Adrenal gland (tissue), 12 donors: ENCODE results near the gene STMN1. TPM values are rescaled to one million over a fixed set of nuclear protein-coding genes. Genes with fewer than 3 reads are reported as not detected.
A peak's percentile ranks its signal among the peaks of the same experiment; 100 is the strongest.

Experiments used
- DNase-seq, 7 donors: peaks; one replicate each; pipeline ENCODE4 v3.0.0-alpha.2; 2019 to 2020
- H3K27ac ChIP-seq, 5 donors: fragments of 200-600 bp; sonication (generic) in 4 of 5; 1 replicate in 3 of 5; 2 replicates in 2 of 5; pipeline versions ENCODE4 v1.5.1 to v1.8.0; 2016 to 2020; ENCODE audit warnings: mild to moderate bottlenecking in 1 of 5
- H3K27me3 ChIP-seq: fragments of 200-600 bp; 2 replicates; pipeline ENCODE4 v1.8.0; 2021
- H3K36me3 ChIP-seq, 2 donors: fragments of 200-600 bp; replicated peaks in 1 of 2; 1 replicate in 1 of 2; 2 replicates in 1 of 2; pipeline versions ENCODE4 v1.5.1 to v1.8.0; 2018 to 2022
- H3K4me1 ChIP-seq, 2 donors: fragments of 200-600 bp; replicated peaks in 1 of 2; 1 replicate in 1 of 2; 2 replicates in 1 of 2; pipeline versions ENCODE4 v1.5.1 to v1.8.0; 2018 to 2021
- H3K4me3 ChIP-seq, 4 donors: fragments of 200-600 bp; sonication (generic) in 3 of 4; one replicate each; pipeline ENCODE4 v1.5.1; 2016 to 2018
- H3K9me3 ChIP-seq, 3 donors: fragments of 200-600 bp; sonication (generic) in 1 of 3; replicated peaks in 1 of 3; 1 replicate in 2 of 3; 2 replicates in 1 of 3; pipeline versions ENCODE4 v1.5.1 to v1.8.0; 2016 to 2021
- CTCF ChIP-seq, 6 experiments: fragments of 450-650 bp in 4 of 6; fragments of 200-600 bp in 2 of 6; sonication (generic) in 1 of 6; IDR thresholded peaks; 1 replicate in 5 of 6; 2 replicates in 1 of 6; pipeline versions ENCODE4 v1.5.1 to v1.8.0; 2016 to 2021; ENCODE audit warnings: antibody characterized with exemption in 6 of 6, mild to moderate bottlenecking in 2 of 6, moderate library complexity in 1 of 6
- POLR2A ChIP-seq, 2 donors: fragments of 450-650 bp; IDR thresholded peaks; one replicate each; pipeline ENCODE4 v1.6.1; 2017; ENCODE audit warnings: antibody characterized with exemption in 2 of 2, mild to moderate bottlenecking in 2 of 2, moderate library complexity in 1 of 2
- WGBS, 4 donors: extraction: QIAGEN DNeasy Blood & Tissue Kit in 2 of 4; methylation state at CpG; one replicate each; pipeline versions ENCODE4 v1.1.5 to v1.1.7; 2013 to 2017; 5-methylcytosine and 5-hydroxymethylcytosine counted together
- intact Hi-C, 2 donors: fragments of 100-400 bp; cut with DNase I; formaldehyde crosslinking; loops; one replicate each; pipeline versions ENCODE4 v1.14.1 to v1.15.0; 2022 to 2023
- polyA plus RNA-seq, 3 donors: library from polyadenylated mRNA; stranded (reverse); fragments of 200-250 nt in 2 of 3; fragments of 350-450 nt in 1 of 3; fragmentation: Illumina TruSeq in 1 of 3; extraction: RNeasy Lipid Tissue Mini Kit (QIAGEN cat#74804) in 1 of 3; gene quantifications; one replicate each; pipeline ENCODE4 v1.2.3, GENCODE V29; 2013 to 2014
- total RNA-seq, 9 donors: library from RNA; depleted of rRNA in 4 of 9; stranded (reverse); fragments of >200 nt in 4 of 9; fragments of 120-200 nt in 1 of 9; fragmentation: NEBNext Ultra II Directional in 1 of 9; extraction: Animal tissue kit (Norgen Biotek cat#: 25700) in 1 of 9; gene quantifications; one replicate each; pipeline versions ENCODE4 v1.1.0 to v1.2.4, GENCODE V29; 2013 to 2023
- donor health status: healthy with polysubstance abuse.
- donor health status: Bipolar disorder and iron deficiency.
- donor health status: DM: yes; HTN: yes; CAD: no.
- donor health status: DM: no; HTN: no; CAD: no.
- donor health status: DM: no; HTN: no; CAD: no.
- donor health status: DM: yes; HTN: yes; CAD: no.

STMN1 gene
- total and polyA plus RNA-seq, 12 donors = 7.9 to 242 (median 28.0) TPM

- Histone ChIP-seq H3K27me3 (no peaks in the 10 kb centered on the region), H3K4me1 (peaks cover 10 to 15% of the 10 kb centered on the region in 2 donors), H3K9me3 (no peaks in the 10 kb centered on the region), H3K36me3 (no peaks in the 10 kb centered on the region), H3K4me3 (no peak overlapping the region), H3K27ac (no peak overlapping the region)
- peak in 1 of 7 donors; percentile 17 for DNase-seq
- intact Hi-C loops = no loop called here
- WGBS, 4 donors = 95 to 99% (median 98%) methylated on average over 8 to 11 of the region's 11 CpGs
- TF ChIP-seq POLR2A (IDR thresholded peaks at IDR 0.05) (no peak), CTCF (IDR thresholded peaks at IDR 0.05) (no peak)
Measured at GRCh38 chr1:25881266-25881665, 25.0 kb downstream of the STMN1 start.

DNA sequence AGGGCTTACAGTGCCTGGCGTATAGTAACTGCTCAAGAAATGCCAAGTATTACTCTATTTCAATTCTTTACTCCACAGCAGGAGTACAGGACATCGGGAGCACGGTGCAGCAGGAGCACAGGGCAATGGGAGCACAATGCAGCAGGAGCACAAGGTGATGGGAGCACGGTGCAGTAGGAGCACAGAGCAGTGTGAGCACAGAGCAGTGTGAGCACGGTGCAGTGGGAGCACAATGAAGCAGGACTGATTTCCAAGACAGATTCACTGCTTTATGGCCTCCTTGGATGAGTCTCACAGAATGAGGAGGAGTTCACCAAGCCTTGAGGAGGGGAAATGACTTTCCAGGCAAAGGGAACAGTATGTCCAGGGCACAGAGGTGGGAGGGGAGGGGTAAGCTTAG lies 25.7 kb downstream of the STMN1 start:
- no peaks in the 10 kb centered on the region for H3K36me3 ChIP-seq
- H3K27ac ChIP-seq = peak overlapping the region in 1 of 5 donors; percentile 61
- no peaks in the 10 kb centered on the region for H3K9me3 ChIP-seq
- TF ChIP-seq POLR2A (IDR thresholded peaks at IDR 0.05) (no peak), CTCF (IDR thresholded peaks at IDR 0.05) (no peak)
- no peaks in the 10 kb centered on the region for H3K27me3 ChIP-seq
- no peak overlapping the region for H3K4me3 ChIP-seq
- DNase-seq = peak in 1 of 7 donors; percentile 12
- H3K4me1 ChIP-seq = peaks cover 17 to 22% of the 10 kb centered on the region in 2 donors
- intact Hi-C loops = no loop called here
- WGBS, 4 donors = 85 to 93% (median 88%) methylated on average over 5 of the region's 5 CpGs

GRCh38 chr1:25879675-25880074 lies 26.5 kb downstream of the STMN1 start:
- Histone ChIP-seq H3K27me3 (no peaks in the 10 kb centered on the region), H3K4me1 (peaks cover 21 to 23% of the 10 kb centered on the region in 2 donors), H3K27ac (peak overlapping the region; percentile 24 to 61 (median 46)), H3K4me3 (no peak overlapping the region), H3K9me3 (no peaks in the 10 kb centered on the region), H3K36me3 (no peaks in the 10 kb centered on the region)
- WGBS, 4 donors = 22 to 43% (median 35%) methylated on average over 1 to 2 of the region's 2 CpGs
- intact Hi-C loops = no loop called here
- peak in 1 of 2 donors; percentile 19 for TF ChIP-seq POLR2A (IDR thresholded peaks at IDR 0.05)
- no peak for TF ChIP-seq CTCF (IDR thresholded peaks at IDR 0.05)
- peak; percentile 59 to 93 (median 86) for DNase-seq

DNA sequence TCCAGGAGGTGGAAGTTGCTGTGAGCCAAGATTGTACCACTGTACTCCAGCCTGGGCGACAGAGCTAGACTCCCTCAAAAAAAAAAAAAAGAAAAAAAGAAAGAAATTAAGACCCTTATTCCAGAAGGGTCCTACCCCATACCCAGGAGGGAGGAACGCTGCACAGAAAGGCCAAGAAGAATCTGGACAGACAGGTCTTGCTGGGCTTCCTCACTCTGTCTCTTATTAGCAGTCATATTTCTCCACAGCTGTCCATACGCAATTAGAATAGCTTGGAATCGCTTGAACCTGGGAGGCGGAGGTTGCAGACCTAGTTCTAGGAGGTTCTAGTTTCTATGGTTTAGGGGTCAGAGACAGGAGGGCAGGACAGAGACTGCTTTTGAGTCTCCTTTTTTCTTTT lies 27.5 kb downstream of the STMN1 start:
- H3K9me3 ChIP-seq = no peaks in the 10 kb centered on the region
- H3K36me3 ChIP-seq = no peaks in the 10 kb centered on the region
- no peak overlapping the region for H3K4me3 ChIP-seq
- DNase-seq = peak in 1 of 7 donors; percentile 11
- no peaks in the 10 kb centered on the region for H3K27me3 ChIP-seq
- intact Hi-C loops = no loop called here
- peaks cover 29 to 33% of the 10 kb centered on the region in 2 donors for H3K4me1 ChIP-seq
- TF ChIP-seq CTCF (IDR thresholded peaks at IDR 0.05) = no peak
- TF ChIP-seq POLR2A (IDR thresholded peaks at IDR 0.05) = no peak
- H3K27ac ChIP-seq = no peak overlapping the region
- WGBS, 4 donors = 92 to 99% (median 96%) methylated on average over 5 of the region's 5 CpGs
